ENCODE results near the gene SV2C.

The SV2C gene

DNA sequence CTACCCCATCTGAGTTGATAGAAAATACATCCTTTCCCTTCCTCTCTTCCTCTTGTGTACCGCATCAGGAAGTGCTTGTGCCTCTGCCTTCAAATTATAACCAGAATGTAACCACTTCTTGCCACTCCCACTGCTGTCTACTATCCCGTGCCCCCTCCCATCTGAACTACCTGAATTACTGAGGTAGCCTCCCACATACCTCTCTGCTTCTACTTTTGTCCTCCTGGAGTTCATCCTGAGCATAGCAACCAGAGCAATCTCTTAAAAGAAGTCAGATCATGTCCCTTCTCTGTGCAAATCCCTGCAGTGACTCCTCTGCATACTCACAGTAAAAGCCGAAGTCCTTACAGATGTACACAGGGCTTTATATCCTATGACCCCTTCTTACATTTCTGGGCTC, 23.0 kb downstream of the SV2C start:
- DNase-seq, result no peak

DNA sequence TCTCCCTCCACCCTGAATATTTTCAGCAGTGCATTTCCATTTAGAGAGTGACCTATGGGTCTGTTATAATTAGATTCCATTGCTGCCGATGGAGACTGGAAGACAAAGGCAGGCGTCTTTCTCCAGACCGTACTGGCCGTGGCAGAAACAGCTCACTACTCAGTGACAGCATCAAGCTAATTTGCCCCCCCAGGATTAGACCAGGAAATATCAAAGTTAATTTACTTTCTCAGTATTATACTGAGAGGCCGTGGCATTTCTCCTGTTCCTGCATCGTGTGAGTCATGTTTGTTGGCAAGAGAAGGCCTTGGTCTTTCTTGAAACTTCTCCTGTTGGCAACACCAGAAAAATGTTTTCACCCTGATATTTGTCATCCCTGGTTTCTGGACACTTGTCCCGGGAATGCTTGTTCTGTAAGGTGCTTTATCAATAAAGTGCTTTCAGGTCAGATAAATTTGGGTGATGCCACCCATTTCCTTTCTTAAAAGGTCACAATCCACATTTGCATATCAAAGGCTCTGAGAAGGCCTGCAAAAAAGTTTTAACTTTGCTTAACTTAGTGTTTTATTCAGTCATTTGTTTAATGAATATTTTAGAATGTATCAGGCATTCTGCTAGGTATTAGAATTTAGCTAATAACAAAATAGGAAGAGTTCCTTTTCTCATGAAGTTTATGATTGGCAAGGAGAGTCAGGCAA, 28.4 kb downstream of the SV2C start:
- no peak for DNase-seq

DNA sequence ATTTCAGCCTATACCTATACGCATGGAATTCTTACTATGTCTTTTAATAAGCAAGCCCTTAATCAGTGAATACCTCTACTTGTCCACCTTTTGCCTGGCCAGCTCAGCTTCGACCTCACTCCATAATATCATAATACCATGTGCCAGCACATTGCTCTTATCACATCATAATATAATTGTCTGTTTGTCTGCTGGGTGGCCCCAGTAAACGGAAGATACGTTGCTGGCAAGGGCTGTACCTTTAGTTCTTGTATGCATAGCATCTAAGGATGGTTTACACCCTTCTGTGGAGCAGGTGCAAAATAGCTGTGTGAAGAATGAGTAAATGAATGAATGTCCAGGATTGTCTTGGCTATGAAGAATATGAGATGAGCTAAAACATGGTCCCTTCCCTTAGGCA, 29.9 kb downstream of the SV2C start:
- no peak for DNase-seq

DNA sequence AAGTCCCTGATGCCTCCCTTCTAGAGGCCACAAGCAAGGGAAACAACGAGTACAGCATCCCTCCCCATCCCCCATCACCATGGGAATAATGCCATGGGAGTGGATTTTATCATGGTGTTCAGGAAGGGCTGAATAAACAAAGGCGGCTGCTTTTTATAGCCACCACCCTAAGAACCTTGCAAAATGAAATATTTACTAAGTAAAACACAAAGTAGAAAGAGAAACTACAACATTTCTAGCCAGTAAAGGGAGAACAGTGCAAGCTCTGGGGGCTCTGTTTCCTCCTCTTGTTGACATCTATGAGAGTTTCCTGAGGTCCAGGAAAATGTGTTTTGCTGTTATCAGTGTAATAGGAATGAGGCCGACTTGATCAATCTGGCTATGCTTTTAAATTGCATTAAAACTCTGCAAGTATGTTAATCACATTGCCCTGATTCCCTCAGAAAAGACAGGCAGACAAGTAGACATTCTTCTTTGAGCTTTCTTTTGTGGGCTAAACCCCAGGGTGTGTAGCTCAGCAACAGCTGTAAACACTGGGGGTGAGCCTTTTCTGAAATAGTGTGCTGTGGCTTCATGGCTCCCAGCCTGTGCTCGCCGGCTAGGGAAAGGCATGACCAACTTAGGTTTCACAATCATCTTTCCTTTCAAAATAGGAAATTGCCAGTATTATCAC, 31.1 kb downstream of the SV2C start:
- DNase-seq, result no peak

DNA sequence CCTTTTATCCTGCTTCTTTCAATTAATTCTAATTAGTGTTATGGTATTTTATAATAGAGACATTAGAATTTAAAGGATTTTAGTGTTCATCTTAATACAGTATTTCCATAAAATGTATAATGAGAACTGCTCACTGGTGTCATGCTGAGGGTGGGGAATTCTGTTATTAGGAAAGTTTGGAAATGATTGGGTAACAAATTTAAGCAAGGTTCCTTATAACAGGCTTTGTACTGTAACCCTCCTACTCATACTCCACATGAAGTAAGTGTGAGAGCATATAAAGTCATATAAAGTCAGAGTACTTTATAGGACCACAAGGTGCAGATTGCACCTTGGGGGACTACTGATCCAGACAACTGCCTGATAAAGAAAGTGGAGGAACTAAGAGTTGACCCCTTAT, 42.2 kb downstream of the SV2C start:
- DNase-seq, result no peak

DNA sequence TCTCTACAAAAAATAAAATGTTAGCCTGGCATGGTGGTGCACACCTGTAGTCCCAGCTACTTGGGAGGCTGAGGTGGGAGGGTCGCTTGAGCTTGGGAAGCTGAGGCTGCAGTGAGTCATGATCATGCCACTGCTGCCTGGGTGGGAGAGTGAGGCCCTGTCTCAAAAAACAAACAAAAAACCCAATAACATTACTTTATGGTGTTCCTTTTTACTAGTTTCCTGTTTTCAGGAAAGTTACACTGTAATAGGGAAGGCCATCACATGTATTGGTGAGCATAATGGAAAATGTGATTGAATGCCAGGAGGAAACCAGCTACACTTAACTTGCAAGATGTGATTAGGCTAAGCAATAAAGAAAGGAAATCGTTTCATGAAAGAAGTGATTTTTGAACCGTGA, 42.7 kb downstream of the SV2C start:
- no peak for DNase-seq

DNA sequence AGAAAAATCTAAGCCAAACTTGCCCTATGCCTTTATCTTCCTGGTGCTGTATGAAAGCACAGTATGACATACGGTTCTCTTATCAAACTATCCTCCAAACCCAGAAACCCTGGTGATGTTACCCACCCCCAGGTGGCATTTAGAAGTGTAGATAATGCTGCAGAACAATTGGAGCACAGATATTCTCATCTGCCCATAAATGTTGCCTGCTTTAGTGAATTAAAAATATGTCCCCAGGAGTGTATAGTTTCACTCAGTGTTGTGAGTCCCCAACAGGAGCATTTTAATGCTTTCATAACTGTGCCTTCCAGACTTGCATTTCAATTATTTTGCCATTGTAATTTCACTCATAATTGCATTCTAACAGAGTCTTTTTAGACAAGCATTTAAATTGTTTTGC, 50.8 kb downstream of the SV2C start:
- DNase-seq, result no peak

DNA sequence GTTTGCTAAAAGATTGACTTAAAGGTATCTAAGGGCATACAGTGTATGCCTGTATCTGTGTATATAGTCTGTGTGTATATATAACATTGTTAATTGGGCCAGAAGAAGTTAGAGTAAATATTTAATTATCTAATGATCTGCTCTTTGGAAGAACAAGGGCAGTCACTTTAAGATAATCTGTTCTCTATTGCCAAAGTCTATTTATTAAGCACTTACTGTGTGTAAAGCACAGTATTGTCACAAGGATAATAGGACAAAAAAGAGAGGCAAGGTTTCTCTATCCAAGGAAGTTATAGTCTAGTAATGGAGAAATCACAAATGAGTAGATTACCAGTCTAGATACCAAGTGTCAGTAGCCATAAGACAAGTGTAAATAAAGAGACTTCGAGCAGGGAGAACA, 51.5 kb downstream of the SV2C start:
- DNase-seq, result no peak

DNA sequence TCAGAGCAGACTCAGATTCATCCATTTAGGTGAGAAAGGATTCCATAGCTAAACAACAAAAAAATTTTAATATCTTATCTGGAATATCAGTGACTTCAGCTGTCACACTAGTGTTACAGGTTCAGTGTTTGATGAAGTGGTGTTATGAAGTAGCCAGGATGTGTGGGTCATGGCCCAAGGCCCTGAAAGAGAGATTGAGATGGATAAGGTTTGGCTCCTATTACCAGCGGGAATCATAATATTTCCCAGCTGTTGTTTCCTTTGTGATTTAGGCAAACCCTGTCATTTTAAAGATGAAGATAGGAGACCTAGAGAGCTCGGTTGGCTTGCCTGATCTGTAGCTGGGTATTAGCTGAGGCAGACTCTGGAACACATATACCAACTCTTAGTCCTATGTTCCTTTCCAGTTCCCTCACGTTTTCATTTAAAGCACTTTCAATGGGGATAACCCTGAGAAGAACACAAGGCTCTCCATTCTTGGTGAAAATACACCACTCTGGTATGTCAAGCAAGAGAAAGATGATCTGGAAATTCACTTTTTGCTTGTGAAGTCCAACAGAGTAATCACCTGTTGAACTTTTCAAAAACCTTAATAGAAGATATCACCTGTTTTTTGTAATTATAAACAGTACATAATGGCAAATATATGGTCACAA, 54.8 kb downstream of the SV2C start:
- DNase-seq, result no peak

DNA sequence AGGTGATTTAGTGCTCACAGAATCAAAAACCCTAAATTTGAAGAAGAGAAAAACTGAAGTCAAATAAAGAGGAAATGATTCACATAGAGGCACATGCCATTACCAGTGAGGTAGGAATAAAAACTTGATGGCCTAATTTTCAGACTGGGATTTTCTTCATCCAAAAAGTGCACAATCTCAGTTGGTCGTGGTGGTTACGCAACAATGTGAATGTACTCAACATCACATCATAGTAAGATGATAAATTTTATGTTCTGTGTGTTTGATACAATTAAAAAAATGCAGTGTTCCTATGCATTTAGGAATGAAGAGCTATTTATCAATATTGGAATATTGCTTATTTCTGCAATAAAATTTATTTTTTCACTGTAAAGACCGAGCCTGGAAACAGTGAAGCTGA, 60.7 kb downstream of the SV2C start:
- no peak for DNase-seq

DNA sequence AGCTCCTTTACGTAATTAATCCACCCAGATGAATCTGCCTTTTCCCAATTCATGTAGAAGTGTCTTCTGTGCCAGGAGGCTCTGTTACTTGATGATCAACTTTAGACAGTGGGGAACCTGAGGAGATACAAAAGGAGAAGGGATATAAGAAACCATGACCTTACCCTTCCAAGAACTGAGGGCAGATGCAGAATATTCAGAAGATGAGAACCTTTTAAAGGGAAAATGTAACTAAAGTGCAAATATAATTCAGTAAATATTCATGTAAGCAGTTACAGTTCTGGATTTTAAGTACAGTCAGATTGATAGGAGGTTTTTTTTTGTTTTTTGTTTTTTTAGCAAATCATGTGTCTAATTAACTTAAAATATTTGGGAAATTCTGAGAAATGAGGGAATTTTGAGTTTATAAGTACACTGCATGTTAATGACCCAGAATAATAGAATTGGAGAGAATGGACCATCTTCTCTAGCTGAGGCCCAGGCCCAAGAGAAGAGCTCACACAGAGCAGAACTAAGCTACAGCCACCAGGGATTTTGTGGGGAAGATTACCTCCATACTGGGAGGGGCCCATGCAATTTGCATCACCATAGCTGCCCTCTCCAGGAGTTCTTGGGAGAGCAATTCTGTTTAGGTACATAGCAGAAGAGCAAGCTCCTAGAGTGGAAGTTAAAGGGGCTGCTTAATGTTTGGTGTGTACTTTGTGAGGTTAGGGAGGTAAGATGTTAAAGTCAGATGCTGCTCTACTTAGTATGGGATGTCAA, 61.5 kb downstream of the SV2C start:
- no peak for DNase-seq

DNA sequence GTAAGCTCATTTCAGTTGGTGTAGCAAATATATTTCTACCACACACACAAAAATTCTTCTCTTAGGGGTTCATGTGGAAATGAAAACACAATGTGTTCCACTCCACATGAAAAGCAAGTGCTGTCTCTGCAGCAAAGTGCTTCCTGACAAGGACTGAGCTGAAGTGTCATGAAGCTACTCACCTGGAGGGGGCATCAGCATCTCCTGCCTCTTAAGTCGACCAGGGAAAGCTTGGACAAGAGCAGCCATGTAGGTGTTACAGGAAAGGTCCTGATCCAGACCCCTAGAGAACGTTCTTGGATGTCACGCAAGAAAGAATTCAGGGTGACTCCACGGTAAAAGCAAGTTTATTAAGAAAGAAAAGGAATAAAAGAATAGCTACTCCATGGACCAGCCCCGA, 62.8 kb downstream of the SV2C start:
- no peak for DNase-seq

DNA sequence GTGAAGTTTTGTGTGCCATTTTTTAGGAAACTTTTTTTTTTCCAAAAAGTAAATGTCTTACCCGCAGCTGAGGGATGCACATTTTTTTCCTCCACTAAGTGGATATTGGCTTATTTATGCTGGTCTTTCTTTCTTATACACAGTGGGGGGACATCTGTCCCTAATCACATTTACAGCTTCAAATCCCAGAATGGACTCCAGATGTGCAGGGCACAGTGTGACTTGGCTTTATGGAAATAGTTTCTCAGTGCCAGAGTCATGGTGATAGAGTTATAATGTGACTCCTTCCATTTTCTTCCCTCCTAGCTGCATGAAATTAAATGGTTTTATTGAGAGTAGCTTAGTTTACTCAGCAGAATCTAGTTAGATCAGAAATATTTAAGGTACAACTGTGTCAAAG, 66.5 kb downstream of the SV2C start:
- DNase-seq, result no peak

DNA sequence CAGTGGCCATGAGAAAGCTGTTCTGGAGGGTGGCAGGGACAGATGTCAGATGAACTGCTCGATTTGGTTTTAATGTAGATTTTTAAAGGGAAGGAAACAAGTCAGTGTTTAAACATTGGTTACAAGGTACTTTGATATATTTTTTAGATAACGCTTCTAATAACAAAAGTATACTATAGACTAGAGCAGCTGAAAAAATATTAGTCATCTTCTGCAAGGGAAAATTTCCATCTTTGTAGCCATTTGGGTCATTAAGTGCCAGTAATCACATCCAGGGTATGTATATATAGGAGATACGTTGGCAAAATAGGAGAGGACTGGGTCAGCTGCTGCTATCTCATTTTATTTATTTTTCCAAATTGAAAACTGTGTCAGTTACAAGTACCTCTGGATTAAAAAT, 69.0 kb downstream of the SV2C start:
- DNase-seq, result no peak

DNA sequence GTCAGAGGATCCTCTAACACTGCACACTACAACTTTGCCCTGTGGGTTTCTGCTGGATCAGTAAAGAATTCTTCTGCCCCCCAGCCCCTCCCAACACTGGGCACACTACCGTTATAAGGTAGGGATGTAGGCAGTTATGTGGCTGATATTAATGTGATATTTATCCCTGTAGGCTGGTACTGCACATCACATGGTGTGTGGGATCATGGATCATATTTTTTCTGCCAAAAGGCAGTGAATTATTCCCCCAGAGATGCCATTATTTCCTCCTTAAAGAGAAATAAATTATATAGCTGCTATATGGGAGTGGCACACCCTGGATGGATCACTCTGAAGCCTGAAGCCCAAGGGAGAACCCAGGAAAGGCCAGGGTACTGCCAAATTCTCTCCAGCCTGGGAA, 69.5 kb downstream of the SV2C start:
- no peak for DNase-seq

DNA sequence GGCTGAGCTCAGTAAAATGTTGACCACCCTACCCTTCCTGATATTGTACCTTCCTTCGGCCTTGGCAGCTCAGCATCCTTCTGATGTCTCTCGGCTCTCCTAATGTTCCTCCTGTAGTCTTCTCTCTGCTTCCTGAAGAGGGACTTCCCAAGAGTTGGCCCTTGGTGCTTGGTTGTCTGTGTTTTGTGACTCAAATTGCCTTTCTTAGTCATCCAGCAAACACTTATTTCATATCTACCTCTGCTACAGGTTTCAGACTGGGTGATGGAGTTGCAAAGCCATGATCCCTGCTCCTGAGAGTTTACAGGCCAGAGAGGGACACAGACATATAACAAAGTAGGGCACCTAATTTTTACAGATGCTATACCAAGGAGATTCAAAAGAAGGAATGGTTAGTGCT, 70.1 kb downstream of the SV2C start:
- DNase-seq, result no peak

DNA sequence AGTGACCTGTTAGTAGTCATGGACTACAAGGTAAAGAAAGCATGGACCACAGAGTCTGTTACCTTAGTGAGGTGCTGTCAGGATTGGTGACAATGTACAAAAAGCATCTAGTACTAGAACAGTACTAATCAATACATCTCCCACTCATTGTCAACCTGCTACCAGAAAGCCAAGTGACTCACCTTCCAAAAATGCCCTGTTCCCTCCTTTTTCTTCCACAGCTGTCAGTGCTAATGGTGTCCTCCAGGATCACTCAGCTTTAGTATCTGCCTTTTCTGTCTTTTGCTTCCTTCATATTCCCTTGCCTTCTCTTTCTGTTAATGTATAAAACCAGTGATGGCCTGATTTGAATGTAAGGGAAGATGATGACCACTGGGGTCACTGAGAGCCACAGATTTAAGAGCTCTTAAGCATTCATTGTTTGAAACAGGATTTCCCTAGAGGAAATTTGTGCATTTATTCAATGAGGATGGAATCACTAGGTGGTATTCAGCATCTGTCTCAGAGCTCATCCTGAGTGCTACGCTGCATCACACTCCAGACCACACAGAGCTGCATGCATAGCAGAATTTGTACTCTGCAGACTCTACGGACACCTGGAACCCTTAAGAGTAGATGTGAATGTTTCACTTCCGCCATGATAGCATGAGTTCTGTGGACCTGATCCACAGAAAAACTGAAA, 71.0 kb downstream of the SV2C start:
- DNase-seq, result no peak

DNA sequence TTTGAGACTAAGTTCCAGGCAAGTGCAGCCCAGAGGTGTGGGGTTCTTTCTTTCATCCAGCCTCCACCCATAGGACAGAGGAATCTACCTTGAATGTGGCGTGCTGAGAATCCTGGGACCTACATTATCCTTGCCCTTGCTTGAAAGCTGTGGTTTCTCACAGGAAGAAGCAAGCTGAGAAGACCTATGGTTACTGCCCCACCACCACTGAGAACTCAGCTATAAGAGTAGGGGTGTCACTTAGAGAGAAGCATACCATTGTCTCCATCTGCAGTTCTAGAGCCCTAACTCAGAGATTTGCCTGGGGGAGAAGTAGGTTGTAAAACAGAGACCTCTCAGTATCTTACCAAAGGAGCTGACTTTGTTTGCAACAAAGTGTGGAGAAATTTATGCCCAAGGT, 72.4 kb downstream of the SV2C start:
- DNase-seq, result no peak

DNA sequence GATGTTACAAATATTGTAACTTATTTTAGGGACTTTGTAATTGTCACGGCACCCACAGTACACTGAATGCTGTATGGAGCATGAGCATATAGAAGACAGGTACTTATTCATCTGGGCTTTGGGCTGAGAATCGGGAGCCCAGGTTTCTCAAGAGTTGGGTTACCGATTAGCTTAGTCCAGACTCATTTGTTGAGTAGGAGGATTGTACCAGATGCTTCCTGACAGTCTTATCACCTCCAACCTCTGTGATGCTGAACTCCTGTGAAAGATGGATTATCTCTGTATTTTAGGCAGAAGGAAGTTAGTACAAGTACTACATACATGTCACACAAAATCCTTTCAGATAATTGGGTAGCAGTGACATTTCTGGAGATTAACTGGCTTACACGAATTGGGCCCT, 79.2 kb downstream of the SV2C start:
- no peak for DNase-seq

DNA sequence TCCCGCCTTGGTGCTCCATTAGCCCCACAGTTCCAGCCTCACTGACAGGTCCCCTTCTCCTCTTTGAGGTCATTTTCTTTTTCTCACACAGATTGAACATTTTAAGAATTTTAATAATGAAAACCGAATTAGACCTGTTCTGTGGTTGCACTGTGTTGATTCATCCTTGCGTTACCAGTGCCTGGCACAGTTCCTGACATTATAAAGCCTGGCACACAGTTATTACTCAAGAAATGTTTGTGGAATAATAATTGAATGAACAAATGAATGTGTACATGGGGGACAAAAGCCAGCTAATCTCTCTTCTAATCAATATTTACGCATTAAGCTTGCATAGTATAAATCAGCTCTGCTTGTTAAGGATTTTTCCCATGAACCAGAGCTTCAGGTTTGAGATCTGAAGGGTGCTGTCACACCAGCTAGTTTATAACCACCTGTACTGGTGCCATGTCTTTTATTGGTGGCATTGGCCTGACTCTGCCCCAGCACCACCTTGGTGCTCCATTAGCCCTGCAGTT, 80.0 kb downstream of the SV2C start:
- no peak for DNase-seq

DNA sequence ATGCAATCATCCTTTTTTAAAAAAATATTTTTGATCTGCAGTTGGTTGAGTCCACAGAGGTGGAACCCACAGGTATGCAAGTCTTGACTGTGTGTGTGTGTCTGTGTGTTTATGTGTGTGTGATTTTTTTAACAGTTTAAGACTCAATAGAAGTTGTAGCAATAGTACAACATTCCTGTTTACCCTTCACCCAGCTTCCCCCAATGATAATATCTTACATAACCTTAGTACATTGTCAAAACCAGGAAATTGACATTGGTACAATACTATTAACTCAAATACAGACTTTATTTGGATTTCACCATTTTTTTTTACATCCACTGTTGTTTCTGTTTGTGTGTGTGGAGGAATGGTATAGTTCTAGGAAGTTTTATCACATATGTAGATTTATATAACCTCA, 81.8 kb downstream of the SV2C start:
- DNase-seq, result no peak

DNA sequence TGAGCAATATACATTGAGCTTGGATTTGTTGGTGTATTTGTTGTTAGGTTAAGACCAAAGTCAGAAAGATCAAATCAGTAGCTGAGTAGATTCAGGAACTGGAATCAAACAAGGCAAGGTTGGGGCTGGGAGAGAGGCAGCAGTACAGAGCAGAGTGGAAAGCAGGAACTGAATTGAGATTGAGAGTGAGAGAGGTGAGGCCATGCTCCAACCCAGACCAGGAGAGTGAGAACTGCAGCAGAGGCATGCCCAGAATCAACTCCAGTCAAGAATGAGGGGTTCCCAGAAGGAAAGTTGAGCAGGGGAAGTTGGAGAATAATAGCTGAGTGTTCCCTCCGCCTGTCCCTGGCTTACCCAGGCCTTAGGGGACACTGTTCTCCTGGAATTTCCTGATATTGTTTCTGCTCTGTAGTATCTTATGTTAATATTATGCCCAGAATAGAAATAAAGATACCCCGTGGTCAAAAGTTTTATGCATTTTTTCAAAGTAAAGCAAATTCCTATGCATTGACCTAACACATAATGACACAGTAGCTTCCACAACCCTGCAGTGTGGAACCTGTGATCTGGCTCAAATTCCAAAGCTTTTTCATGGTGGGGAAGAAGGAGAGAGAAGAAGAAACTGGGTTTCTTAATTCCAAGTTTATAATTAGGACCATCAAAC, 82.7 kb downstream of the SV2C start:
- no peak for DNase-seq
